ENCODE data around the gene SEC14L5. TPM values are rescaled to one million over a fixed set of nuclear protein-coding genes. Genes with fewer than 3 reads are reported as not detected.

SEC14L5 gene
- total RNA-seq, 1 donor: under 0.01 TPM

DNA sequence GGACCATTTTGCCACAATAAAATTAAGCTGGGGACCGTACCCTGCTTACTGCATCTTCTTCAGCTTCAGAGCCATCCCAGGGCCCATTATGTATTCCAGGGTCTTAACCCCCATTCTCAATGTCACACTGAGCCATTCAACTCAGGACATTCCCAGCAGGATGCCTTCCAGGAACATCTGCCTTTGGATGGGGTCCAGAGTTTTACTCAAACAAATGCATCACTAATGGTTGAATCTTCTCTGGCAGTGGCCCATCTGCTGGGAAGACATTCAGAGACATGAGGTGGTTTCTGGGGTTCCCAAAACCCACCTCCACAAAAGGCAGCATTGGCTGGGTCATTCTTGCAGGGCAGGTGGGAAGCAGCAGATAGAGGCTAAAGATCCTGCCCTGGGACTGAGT, 3.4 kb upstream of the SEC14L5 start:
- Histone ChIP-seq H3K4me2 (ENCODE audit: insufficient read depth, low read length) (no peak overlapping the region), H3K4me1 (ENCODE audit: insufficient read depth, low read length) (peaks cover 10% of the 10 kb centered on the region), H3K27me3 (ENCODE audit: insufficient read depth, low read length) (peaks cover 4% of the 10 kb centered on the region), H3K79me2 (ENCODE audit: insufficient read depth, low read length) (no peaks in the 10 kb centered on the region), H4K20me1 (ENCODE audit: insufficient read depth, low read length) (no peaks in the 10 kb centered on the region), H3K4me3 (ENCODE audit: insufficient read depth, low read length) (no peak overlapping the region), H3K27ac (ENCODE audit: low read depth, low read length) (no peak overlapping the region), H3K9me3 (ENCODE audit: low read depth, low read length) (no peaks in the 10 kb centered on the region), H2AFZ (ENCODE audit: low read length) (no peak overlapping the region), H3K36me3 (ENCODE audit: insufficient read depth, low read length) (no peaks in the 10 kb centered on the region)
- DNase-seq (ENCODE audit: insufficient read length, low spot score, missing footprints): peak; percentile 36
- TF ChIP-seq CTCF (IDR thresholded peaks at IDR 0.05; ENCODE audit: extremely low read depth, low read depth, low read length): no peak

GRCh38 chr16:4957420-4957719, 760 bp upstream of the SEC14L5 start:
- H3K9me3 ChIP-seq (ENCODE audit: low read depth, low read length): no peaks in the 10 kb centered on the region
- peaks cover 15% of the 10 kb centered on the region for H3K27me3 ChIP-seq (ENCODE audit: insufficient read depth, low read length)
- H3K4me1 ChIP-seq (ENCODE audit: insufficient read depth, low read length): peaks cover 10% of the 10 kb centered on the region
- peak overlapping the region; percentile 72 for H3K4me3 ChIP-seq (ENCODE audit: insufficient read depth, low read length)
- no peaks in the 10 kb centered on the region for H3K79me2 ChIP-seq (ENCODE audit: insufficient read depth, low read length)
- no peak for TF ChIP-seq CTCF (IDR thresholded peaks at IDR 0.05; ENCODE audit: extremely low read depth, low read depth, low read length)
- peak overlapping the region; percentile 74 for H2AFZ ChIP-seq (ENCODE audit: low read length)
- peak; percentile 60 for DNase-seq (ENCODE audit: insufficient read length, low spot score, missing footprints)
- H4K20me1 ChIP-seq (ENCODE audit: insufficient read depth, low read length): no peaks in the 10 kb centered on the region
- H3K4me2 ChIP-seq (ENCODE audit: insufficient read depth, low read length): peak overlapping the region; percentile 84
- no peak overlapping the region for H3K27ac ChIP-seq (ENCODE audit: low read depth, low read length)
- no peaks in the 10 kb centered on the region for H3K36me3 ChIP-seq (ENCODE audit: insufficient read depth, low read length)

DNA sequence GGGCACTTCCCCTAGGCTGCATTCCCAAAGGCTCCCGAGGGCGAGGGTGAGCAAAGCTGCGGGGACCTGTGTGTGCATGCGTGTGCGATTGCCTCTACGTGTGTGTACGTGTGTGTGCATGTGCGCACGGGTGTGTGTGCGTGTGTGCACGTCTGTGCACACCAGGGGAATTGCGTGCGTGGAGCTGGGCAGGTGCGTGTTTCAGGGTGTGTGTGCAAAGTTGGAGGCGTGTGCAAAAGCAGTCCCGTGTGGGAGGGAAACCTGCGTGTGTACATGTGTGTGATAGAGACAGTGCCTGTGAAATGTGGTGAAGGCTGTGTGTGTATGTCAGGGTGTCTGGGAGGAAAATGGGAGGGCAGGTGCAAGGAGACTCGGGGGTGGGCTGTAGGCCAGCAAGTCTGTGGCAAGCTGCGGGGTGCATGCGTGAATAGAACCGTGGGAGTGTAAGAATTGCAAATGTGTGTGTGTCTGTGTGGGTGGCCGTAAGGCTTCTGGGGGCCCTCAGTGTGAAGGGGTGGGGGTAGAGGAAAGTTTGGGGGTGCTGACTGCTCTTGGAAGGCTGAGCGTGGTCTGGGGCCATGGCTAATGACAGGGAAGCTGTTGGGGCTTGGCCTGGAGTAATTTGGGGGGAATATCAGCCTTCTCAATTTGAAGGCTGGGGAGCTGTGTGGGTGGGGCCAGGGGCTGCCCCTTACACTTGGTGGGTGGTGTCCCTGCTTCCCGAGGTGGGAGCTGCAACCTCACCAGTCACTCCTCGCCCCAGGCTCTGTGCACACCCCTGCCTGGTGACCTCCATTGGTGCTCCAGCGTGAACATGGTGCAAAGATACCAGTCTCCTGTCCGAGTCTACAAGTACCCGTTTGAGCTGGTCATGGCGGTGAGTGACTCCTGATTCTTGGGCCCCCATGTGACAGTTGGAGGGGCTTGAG, 644 bp downstream of the SEC14L5 start:
- H3K4me3 ChIP-seq (ENCODE audit: insufficient read depth, low read length): peak overlapping the region; percentile 63
- H3K27me3 ChIP-seq (ENCODE audit: insufficient read depth, low read length): peaks cover 15% of the 10 kb centered on the region
- TF ChIP-seq CTCF (IDR thresholded peaks at IDR 0.05; ENCODE audit: extremely low read depth, low read depth, low read length): no peak
- no peak overlapping the region for H2AFZ ChIP-seq (ENCODE audit: low read length)
- no peak overlapping the region for H3K27ac ChIP-seq (ENCODE audit: low read depth, low read length)
- peak; percentile 23 for DNase-seq (ENCODE audit: insufficient read length, low spot score, missing footprints)
- peak overlapping the region; percentile 82 for H3K4me2 ChIP-seq (ENCODE audit: insufficient read depth, low read length)
- H3K4me1 ChIP-seq (ENCODE audit: insufficient read depth, low read length): peaks cover 10% of the 10 kb centered on the region
- no peaks in the 10 kb centered on the region for H3K79me2 ChIP-seq (ENCODE audit: insufficient read depth, low read length)
- no peaks in the 10 kb centered on the region for H3K36me3 ChIP-seq (ENCODE audit: insufficient read depth, low read length)
- H3K9me3 ChIP-seq (ENCODE audit: low read depth, low read length): no peaks in the 10 kb centered on the region
- H4K20me1 ChIP-seq (ENCODE audit: insufficient read depth, low read length): no peaks in the 10 kb centered on the region

- Histone ChIP-seq H3K4me1 (ENCODE audit: insufficient read depth, low read length) (peaks cover 10% of the 10 kb centered on the region), H3K79me2 (ENCODE audit: insufficient read depth, low read length) (no peaks in the 10 kb centered on the region), H3K4me2 (ENCODE audit: insufficient read depth, low read length) (no peak overlapping the region), H3K9me3 (ENCODE audit: low read depth, low read length) (no peaks in the 10 kb centered on the region), H3K27me3 (ENCODE audit: insufficient read depth, low read length) (peaks cover 15% of the 10 kb centered on the region), H3K4me3 (ENCODE audit: insufficient read depth, low read length) (no peak overlapping the region), H3K27ac (ENCODE audit: low read depth, low read length) (no peak overlapping the region), H2AFZ (ENCODE audit: low read length) (no peak overlapping the region), H3K36me3 (ENCODE audit: insufficient read depth, low read length) (no peaks in the 10 kb centered on the region), H4K20me1 (ENCODE audit: insufficient read depth, low read length) (no peaks in the 10 kb centered on the region)
- no peak for DNase-seq (ENCODE audit: insufficient read length, low spot score, missing footprints)
- no peak for TF ChIP-seq CTCF (IDR thresholded peaks at IDR 0.05; ENCODE audit: extremely low read depth, low read depth, low read length)
Observed at GRCh38 chr16:4960579-4960978, 2.4 kb downstream of the SEC14L5 start.

All from osteoblast (primary cell).